ENCODE measurements around the gene KDM2A. TPM values are rescaled to one million over a fixed set of nuclear protein-coding genes. Genes with fewer than 3 reads are reported as not detected.
"Not testable (repeated sequence)": the region's sequence is repeated elsewhere in the genome, so short reads cannot be mapped to it uniquely, and the experiment has no call there.

Gene KDM2A
- total RNA-seq, 2 experiments from 2014 or later, result 83.8 to 94.0 TPM

GRCh38 chr11:67194096-67194495, 75.0 kb downstream of the KDM2A start:
- no peak overlapping the region for H3K4me3 Mint-ChIP-seq
- no peak overlapping the region for H3K27ac Mint-ChIP-seq
- no peak for DNase-seq
- H3K4me1 Mint-ChIP-seq, result peaks cover 15% of the 10 kb centered on the region
- ChIA-PET POLR2A (no interaction called here), CTCF (interaction anchor here (0.5 to 1.2 kb wide), 2 partner anchors 11 to 14 kb away, joined by 3 to 4 read pairs; no protein-coding TSS in a partner anchor)
- H3K27me3 Mint-ChIP-seq, result no peaks in the 10 kb centered on the region
- peaks cover 23% of the 10 kb centered on the region for H3K36me3 Mint-ChIP-seq (ENCODE audit: low read depth)
- H3K9me3 Mint-ChIP-seq, result no peaks in the 10 kb centered on the region

DNA sequence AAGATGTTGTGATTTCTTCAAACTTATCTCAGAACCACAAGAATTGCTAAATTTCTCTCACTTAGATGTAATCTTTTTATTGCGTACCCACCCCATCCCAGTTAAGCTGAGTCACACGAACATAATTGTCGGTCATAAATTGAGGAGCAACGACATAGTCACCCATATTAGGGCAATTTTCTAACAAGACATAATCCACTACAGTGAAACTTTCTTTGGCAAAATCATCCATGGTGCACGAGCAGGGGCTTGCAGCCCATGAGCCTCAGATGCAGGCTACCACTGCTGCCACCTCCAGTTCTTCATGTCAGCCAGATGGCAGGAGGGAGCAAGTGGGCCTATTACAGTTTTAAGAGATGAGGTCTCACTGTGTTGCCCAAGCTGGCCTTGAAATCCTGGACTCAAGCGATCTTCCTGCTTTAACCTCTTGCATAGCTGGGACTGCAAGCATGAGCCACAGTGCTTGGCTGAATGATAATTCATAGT, 77.0 kb downstream of the KDM2A start:
- H3K36me3 Mint-ChIP-seq (ENCODE audit: low read depth), result peaks cover 30% of the 10 kb centered on the region
- no peak overlapping the region for H3K4me3 Mint-ChIP-seq
- H3K4me1 Mint-ChIP-seq, result peaks cover 4% of the 10 kb centered on the region
- no peaks in the 10 kb centered on the region for H3K9me3 Mint-ChIP-seq
- ChIA-PET CTCF (no interaction called here), POLR2A (no interaction called here)
- no peak for DNase-seq
- H3K27me3 Mint-ChIP-seq, result no peaks in the 10 kb centered on the region
- H3K27ac Mint-ChIP-seq, result no peak overlapping the region

DNA sequence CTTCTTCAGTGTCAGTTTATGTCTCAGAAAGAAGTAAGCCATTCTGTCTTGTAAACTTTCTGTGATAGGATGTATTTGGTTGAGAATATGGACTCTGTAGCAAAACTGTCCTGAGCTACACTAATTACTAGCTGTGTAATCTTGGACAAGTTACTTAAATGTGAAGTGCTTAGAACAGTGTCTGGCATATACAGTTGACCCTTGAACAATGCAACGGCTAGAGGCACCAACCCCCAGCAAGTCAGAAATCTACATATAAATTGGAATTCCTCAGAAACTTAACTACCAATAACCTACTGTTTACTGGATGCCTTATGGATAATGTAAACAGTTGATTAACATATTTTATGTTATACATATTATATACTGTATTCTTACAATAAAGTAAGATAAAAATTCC, 78.5 kb downstream of the KDM2A start:
- Mint-ChIP-seq H3K9me3 (no peaks in the 10 kb centered on the region), H3K4me1 (peaks cover 4% of the 10 kb centered on the region), H3K27me3 (no peaks in the 10 kb centered on the region), H3K4me3 (no peak overlapping the region), H3K27ac (no peak overlapping the region), H3K36me3 (ENCODE audit: low read depth) (peaks cover 29% of the 10 kb centered on the region)
- POLR2A ChIA-PET, result no interaction called here
- CTCF ChIA-PET, result interaction anchor here (0.7 to 1.4 kb wide), 2 partner anchors 11 to 1125 kb away, joined by 3 to 4 read pairs; no protein-coding TSS in a partner anchor
- DNase-seq, result no peak

GRCh38 chr11:67198781-67199180, 79.7 kb downstream of the KDM2A start:
- H3K4me1 Mint-ChIP-seq, H3K9me3 Mint-ChIP-seq, H3K4me3 Mint-ChIP-seq, DNase-seq, H3K27ac Mint-ChIP-seq, H3K27me3 Mint-ChIP-seq, POLR2A ChIA-PET: not testable (repeated sequence)
- CTCF ChIA-PET, result interaction anchor here (1.4 kb wide), 1 partner anchor 10 kb away, joined by 3 read pairs; no protein-coding TSS in a partner anchor
- peaks cover 31% of the 10 kb centered on the region for H3K36me3 Mint-ChIP-seq (ENCODE audit: low read depth)

DNA sequence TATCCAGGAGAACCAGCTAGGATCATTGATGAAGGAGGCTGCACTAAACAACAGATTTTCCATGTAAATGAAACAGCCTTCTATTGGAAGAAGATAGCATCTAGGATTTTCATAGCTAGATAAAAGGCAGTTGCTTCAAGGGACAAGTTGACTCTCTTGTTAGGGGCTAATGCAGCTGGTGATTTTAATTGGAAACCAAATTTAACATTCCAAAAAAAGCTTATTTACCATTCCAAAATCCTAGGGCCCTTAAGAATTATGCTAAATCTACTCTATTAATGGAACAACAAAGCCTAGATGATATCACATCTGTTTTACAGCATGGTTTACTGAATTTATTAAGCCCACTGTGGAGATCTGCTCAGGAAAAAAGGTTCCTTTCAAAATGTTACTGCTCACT, 80.7 kb downstream of the KDM2A start:
- no peaks in the 10 kb centered on the region for H3K9me3 Mint-ChIP-seq
- no peak overlapping the region for H3K27ac Mint-ChIP-seq
- no peak overlapping the region for H3K4me3 Mint-ChIP-seq
- ChIA-PET POLR2A (no interaction called here), CTCF (no interaction called here)
- no peak for DNase-seq
- peaks cover 29% of the 10 kb centered on the region for H3K36me3 Mint-ChIP-seq (ENCODE audit: low read depth)
- no peaks in the 10 kb centered on the region for H3K27me3 Mint-ChIP-seq
- H3K4me1 Mint-ChIP-seq, result peaks cover 5% of the 10 kb centered on the region

GRCh38 chr11:67202028-67202427, 83.0 kb downstream of the KDM2A start:
- no peak overlapping the region for H3K4me3 Mint-ChIP-seq
- H3K27me3 Mint-ChIP-seq, result no peaks in the 10 kb centered on the region
- no peaks in the 10 kb centered on the region for H3K9me3 Mint-ChIP-seq
- CTCF ChIA-PET, result interaction anchor here (0.5 to 0.8 kb wide), 4 partner anchors 21 to 483 kb away, joined by 3 read pairs; no protein-coding TSS in a partner anchor
- H3K36me3 Mint-ChIP-seq (ENCODE audit: low read depth), result peaks cover 31% of the 10 kb centered on the region
- POLR2A ChIA-PET, result interaction anchor here (0.6 kb wide), 1 partner anchor 722 kb away, joined by 3 read pairs; the partner anchor contains the start of gene DPP3
- no peak for DNase-seq
- H3K27ac Mint-ChIP-seq, result no peak overlapping the region
- H3K4me1 Mint-ChIP-seq, result peaks cover 3% of the 10 kb centered on the region

GRCh38 chr11:67204822-67205221, 85.8 kb downstream of the KDM2A start:
- no peak for DNase-seq
- Mint-ChIP-seq H3K4me3 (no peak overlapping the region), H3K27ac (no peak overlapping the region), H3K9me3 (no peaks in the 10 kb centered on the region), H3K4me1 (peaks cover 2% of the 10 kb centered on the region), H3K36me3 (ENCODE audit: low read depth) (peaks cover 29% of the 10 kb centered on the region), H3K27me3 (no peaks in the 10 kb centered on the region)
- ChIA-PET POLR2A (no interaction called here), CTCF (interaction anchor here (0.6 kb wide), 1 partner anchor 102 kb away, joined by 4 read pairs; no protein-coding TSS in a partner anchor)

- POLR2A ChIA-PET, H3K4me1 Mint-ChIP-seq, H3K27ac Mint-ChIP-seq, DNase-seq, CTCF ChIA-PET, H3K4me3 Mint-ChIP-seq, H3K9me3 Mint-ChIP-seq, H3K27me3 Mint-ChIP-seq: not testable (repeated sequence)
- peaks cover 29% of the 10 kb centered on the region for H3K36me3 Mint-ChIP-seq (ENCODE audit: low read depth)
Measured at GRCh38 chr11:67209222-67209621, 90.2 kb downstream of the KDM2A start.

DNA sequence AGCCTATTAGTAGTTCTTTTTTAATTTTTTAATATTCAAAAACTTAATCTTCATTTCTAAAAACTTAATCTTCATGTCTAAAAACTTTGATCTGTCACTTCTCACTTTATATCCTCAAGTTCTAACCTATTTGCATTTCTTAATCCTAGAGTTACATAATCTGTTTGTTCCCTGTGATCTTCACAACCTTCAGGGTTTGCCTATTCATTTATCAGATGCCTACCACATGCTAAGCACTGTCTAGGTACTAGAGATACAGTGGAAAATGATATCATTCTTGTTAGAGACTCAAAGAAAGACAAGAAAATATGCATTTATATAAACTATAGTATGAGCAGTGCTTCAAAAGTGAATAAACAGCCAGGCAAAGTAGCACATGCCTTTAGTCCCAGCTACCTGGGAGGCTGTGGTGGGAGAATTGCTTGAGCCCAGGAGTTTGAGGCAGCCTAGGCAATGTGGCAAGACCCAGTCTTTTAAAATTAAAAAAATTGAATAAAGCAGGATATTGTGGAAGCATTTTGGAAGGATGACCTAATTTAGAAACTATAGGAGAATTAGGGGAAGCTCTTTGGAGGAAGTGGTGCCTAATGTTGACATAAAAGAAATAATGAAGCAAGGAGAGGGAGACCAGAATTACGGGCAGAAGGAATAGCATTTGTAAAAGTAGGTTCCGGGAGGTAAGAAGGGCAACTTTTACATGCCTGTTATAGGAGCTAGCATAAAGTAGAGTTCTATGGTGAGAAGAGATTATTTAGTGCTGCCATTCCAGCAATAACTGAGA, 92.8 kb downstream of the KDM2A start:
- H3K27ac Mint-ChIP-seq, result no peak overlapping the region
- H3K9me3 Mint-ChIP-seq, result no peaks in the 10 kb centered on the region
- H3K4me1 Mint-ChIP-seq, result peaks cover 9% of the 10 kb centered on the region
- H3K4me3 Mint-ChIP-seq, result no peak overlapping the region
- ChIA-PET POLR2A (no interaction called here), CTCF (no interaction called here)
- no peaks in the 10 kb centered on the region for H3K27me3 Mint-ChIP-seq
- H3K36me3 Mint-ChIP-seq (ENCODE audit: low read depth), result peaks cover 41% of the 10 kb centered on the region
- no peak for DNase-seq

GRCh38 chr11:67213178-67213621, 94.1 kb downstream of the KDM2A start:
- Mint-ChIP-seq H3K36me3 (ENCODE audit: low read depth) (peaks cover 46% of the 10 kb centered on the region), H3K27ac (no peak overlapping the region), H3K4me3 (no peak overlapping the region), H3K9me3 (no peaks in the 10 kb centered on the region), H3K27me3 (no peaks in the 10 kb centered on the region), H3K4me1 (peaks cover 9% of the 10 kb centered on the region)
- ChIA-PET POLR2A (no interaction called here), CTCF (interaction anchor here (0.6 to 1.2 kb wide), 3 partner anchors 60 to 94 kb away, joined by 3 read pairs; no protein-coding TSS in a partner anchor)
- DNase-seq, result no peak

DNA sequence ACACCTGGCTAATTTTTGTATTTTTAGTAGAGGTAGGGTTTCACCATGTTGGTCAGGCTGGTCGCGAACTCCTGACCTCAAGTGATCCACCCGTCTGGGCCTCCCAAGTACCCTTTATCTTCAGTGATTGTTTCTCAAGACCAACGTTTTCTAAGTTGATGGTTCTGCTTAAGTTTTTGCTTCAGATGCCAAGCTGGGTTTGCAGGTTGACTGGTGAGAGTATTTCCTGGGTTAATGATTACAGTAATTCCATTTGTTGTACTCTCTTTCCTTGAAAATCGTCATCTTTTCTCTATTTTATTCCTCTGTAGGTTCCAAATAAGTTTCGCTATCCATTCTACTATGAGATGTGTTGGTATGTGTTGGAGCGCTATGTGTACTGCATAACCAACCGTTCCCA, 108.7 kb downstream of the KDM2A start:
- H3K27me3 Mint-ChIP-seq, result no peaks in the 10 kb centered on the region
- CTCF ChIA-PET, result interaction anchor here (0.8 to 1.0 kb wide), 2 partner anchors 124 to 143 kb away, joined by 3 read pairs; no protein-coding TSS in a partner anchor
- no peak overlapping the region for H3K4me3 Mint-ChIP-seq
- H3K36me3 Mint-ChIP-seq (ENCODE audit: low read depth), result peaks cover 43% of the 10 kb centered on the region
- peaks cover 13% of the 10 kb centered on the region for H3K4me1 Mint-ChIP-seq
- no peak for DNase-seq
- H3K27ac Mint-ChIP-seq, result no peak overlapping the region
- POLR2A ChIA-PET, result no interaction called here
- H3K9me3 Mint-ChIP-seq, result no peaks in the 10 kb centered on the region

- POLR2A ChIA-PET, result interaction anchor here (0.6 kb wide), 2 partner anchors 170 to 202 kb away, joined by 3 read pairs; no protein-coding TSS in a partner anchor
- Mint-ChIP-seq H3K27ac (no peak overlapping the region), H3K27me3 (no peaks in the 10 kb centered on the region), H3K36me3 (ENCODE audit: low read depth) (peaks cover 48% of the 10 kb centered on the region), H3K9me3 (no peaks in the 10 kb centered on the region), H3K4me1 (peaks cover 30% of the 10 kb centered on the region), H3K4me3 (no peak overlapping the region)
- DNase-seq, result no peak
- CTCF ChIA-PET, result interaction anchor here (0.7 to 1.1 kb wide), 2 partner anchors 152 to 171 kb away, joined by 3 to 4 read pairs; partner anchors contain the start of gene PPP1CA
Measured at GRCh38 chr11:67230406-67230805, 111.3 kb downstream of the KDM2A start.

DNA sequence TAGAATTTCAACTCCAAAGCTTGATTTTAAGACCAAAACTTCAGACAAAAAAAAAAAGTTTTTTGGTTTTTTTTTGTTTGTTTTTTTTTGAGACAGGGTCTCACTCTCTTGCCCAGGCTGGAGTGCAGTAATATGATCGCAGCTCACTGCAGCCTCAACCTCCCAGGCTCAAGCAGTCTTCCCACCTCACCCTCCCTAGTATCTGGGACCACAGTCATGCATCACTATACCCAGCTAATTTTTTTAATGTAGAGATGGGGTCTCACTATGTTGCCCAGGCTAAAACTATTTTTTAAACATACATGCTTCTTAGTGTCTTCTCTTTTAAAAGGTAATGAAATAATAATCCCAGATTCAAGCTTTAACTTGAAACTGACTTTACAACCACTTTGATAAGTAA, 111.8 kb downstream of the KDM2A start:
- ChIA-PET CTCF (interaction anchor here (0.7 to 1.1 kb wide), 2 partner anchors 152 to 171 kb away, joined by 3 to 4 read pairs; partner anchors contain the start of gene PPP1CA), POLR2A (interaction anchor here (0.6 kb wide), 1 partner anchor 169 kb away, joined by 3 read pairs; no protein-coding TSS in a partner anchor)
- H3K4me3 Mint-ChIP-seq, result no peak overlapping the region
- peaks cover 51% of the 10 kb centered on the region for H3K36me3 Mint-ChIP-seq (ENCODE audit: low read depth)
- H3K9me3 Mint-ChIP-seq, result no peaks in the 10 kb centered on the region
- DNase-seq, result no peak
- no peaks in the 10 kb centered on the region for H3K27me3 Mint-ChIP-seq
- H3K27ac Mint-ChIP-seq, result no peak overlapping the region
- H3K4me1 Mint-ChIP-seq, result peaks cover 32% of the 10 kb centered on the region
